ENCODE data around the gene ALG5. TPM values are rescaled to one million over a fixed set of nuclear protein-coding genes. Genes with fewer than 3 reads are reported as not detected.

Gene ALG5
- total and polyA plus RNA-seq, 2 experiments from 2014 or later: 29.6 to 76.2 TPM

DNA sequence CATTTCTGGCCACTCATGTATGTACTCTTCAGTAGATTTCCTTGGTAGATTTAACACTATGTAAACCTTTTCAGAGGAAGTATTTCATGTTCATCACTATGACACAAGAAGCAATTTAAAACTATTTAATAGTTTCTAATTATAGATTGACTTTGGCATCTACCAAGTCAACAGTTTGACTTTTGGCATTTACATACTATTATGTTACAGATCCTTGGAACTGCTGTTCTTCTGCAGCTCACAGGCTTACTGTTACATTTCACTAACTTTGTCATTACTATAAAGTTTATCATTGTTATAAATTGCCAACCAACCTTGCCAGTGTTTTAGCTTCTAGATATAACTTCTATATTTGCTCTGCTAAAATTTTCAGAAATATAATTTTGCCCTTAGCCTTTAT lies 41.6 kb upstream of the ALG5 start:
- no peaks in the 10 kb centered on the region for H3F3A ChIP-seq (ENCODE audit: insufficient read depth)
- H2AFZ ChIP-seq: no peak overlapping the region
- no peak overlapping the region for H3K4me3 ChIP-seq
- no peak overlapping the region for H3K4me2 ChIP-seq (ENCODE audit: unreplicated experiment)
- H4K20me1 ChIP-seq (ENCODE audit: insufficient read depth): no peaks in the 10 kb centered on the region
- no peak overlapping the region for H3K9ac ChIP-seq
- no peak overlapping the region for H3K27ac ChIP-seq
- H3K79me2 ChIP-seq (ENCODE audit: insufficient read depth): peaks cover 36% of the 10 kb centered on the region; the same call in 1 of the 2 replicates
- no peak for DNase-seq
- no peaks in the 10 kb centered on the region for H3K27me3 ChIP-seq (replicated peaks; ENCODE audit: insufficient read depth)
- in situ Hi-C loops (cut with MboI): loop anchor here (25.0 kb wide), 1 partner anchor 1322 kb away; no protein-coding TSS in a partner anchor
- H3K9me2 ChIP-seq (ENCODE audit: insufficient read depth): no peaks in the 10 kb centered on the region
- no peaks in the 10 kb centered on the region for H3K9me3 ChIP-seq (ENCODE audit: low read depth)
- no peak for TF ChIP-seq EZH2phosphoT487 (IDR thresholded peaks at IDR 0.05; ENCODE audit: insufficient read depth, low read depth)
- no peak for TF ChIP-seq EZH2 (IDR thresholded peaks at IDR 0.05; ENCODE audit: insufficient read depth, poor library complexity, severe bottlenecking)
- H3K4me1 ChIP-seq (ENCODE audit: insufficient read depth): no peaks in the 10 kb centered on the region
- H3K36me3 ChIP-seq (ENCODE audit: low read depth): peaks cover 73% of the 10 kb centered on the region

DNA sequence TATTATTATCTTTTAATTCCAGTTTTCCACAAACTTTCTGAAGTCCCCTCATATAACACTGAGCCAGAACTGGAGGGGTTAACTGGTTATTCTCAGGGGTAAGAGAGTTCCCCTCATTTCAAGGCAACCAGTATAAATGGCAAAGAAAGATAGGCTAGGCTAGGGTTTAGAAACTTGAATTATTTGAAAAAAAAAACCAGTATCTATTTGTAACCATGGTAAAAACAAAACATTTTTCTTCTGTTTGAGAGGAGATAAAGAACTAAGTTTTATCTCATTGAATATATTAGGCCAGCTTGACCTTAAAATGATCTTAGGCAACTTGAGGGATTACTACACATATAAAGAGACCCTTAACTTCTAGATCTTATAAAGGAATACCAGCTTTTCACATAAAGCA lies 40.8 kb upstream of the ALG5 start:
- no peak overlapping the region for H3K9ac ChIP-seq
- no peak for DNase-seq
- H3F3A ChIP-seq (ENCODE audit: insufficient read depth): no peaks in the 10 kb centered on the region
- no peaks in the 10 kb centered on the region for H3K9me2 ChIP-seq (ENCODE audit: insufficient read depth)
- H3K9me3 ChIP-seq (ENCODE audit: low read depth): no peaks in the 10 kb centered on the region
- H3K4me3 ChIP-seq: no peak overlapping the region
- H2AFZ ChIP-seq: no peak overlapping the region
- no peak overlapping the region for H3K27ac ChIP-seq
- no peaks in the 10 kb centered on the region for H3K27me3 ChIP-seq (replicated peaks; ENCODE audit: insufficient read depth)
- H3K36me3 ChIP-seq (ENCODE audit: low read depth): peaks cover 74% of the 10 kb centered on the region
- in situ Hi-C loops (cut with MboI): loop anchor here (25.0 kb wide), 1 partner anchor 1322 kb away; no protein-coding TSS in a partner anchor
- no peaks in the 10 kb centered on the region for H3K4me1 ChIP-seq (ENCODE audit: insufficient read depth)
- TF ChIP-seq EZH2phosphoT487 (IDR thresholded peaks at IDR 0.05; ENCODE audit: insufficient read depth, low read depth) (no peak), EZH2 (IDR thresholded peaks at IDR 0.05; ENCODE audit: insufficient read depth, poor library complexity, severe bottlenecking) (no peak)
- peaks cover 33% of the 10 kb centered on the region; the same call in 1 of the 2 replicates for H3K79me2 ChIP-seq (ENCODE audit: insufficient read depth)
- H4K20me1 ChIP-seq (ENCODE audit: insufficient read depth): no peaks in the 10 kb centered on the region
- no peak overlapping the region for H3K4me2 ChIP-seq (ENCODE audit: unreplicated experiment)

DNA sequence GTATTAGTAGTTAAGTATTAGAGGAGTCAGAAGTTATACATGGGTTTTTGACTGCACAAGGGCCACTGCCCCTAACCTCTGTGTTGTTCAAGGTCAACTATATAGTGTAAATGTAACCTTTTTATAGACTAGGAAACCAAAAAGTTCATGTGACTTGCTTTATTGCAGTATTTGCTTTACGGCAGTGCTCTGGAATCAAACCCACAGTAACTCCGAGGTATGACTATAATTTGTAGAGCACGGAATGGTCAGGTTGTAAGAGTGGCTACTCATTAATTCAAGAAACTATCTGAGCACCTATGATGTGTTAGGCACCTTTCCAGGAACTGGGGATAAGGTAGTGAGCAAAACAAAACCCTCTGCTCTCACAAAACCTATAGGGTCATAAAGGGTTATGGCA lies 38.1 kb upstream of the ALG5 start:
- H3K79me2 ChIP-seq (ENCODE audit: insufficient read depth): peaks cover 30% of the 10 kb centered on the region; the same call in 1 of the 2 replicates
- no peaks in the 10 kb centered on the region for H3K27me3 ChIP-seq (replicated peaks; ENCODE audit: insufficient read depth)
- no peaks in the 10 kb centered on the region for H3K9me3 ChIP-seq (ENCODE audit: low read depth)
- no peak overlapping the region for H3K9ac ChIP-seq
- 91 to 93% methylated on average over 3 of the region's 3 CpGs for WGBS, 2 experiments (ENCODE audit: low coverage in 1 of 2, low lambda C conversion rate in 2 of 2, missing lambda C conversion rate in 2 of 2)
- no peaks in the 10 kb centered on the region for H4K20me1 ChIP-seq (ENCODE audit: insufficient read depth)
- DNase-seq: no peak
- no peak for TF ChIP-seq EZH2 (IDR thresholded peaks at IDR 0.05; ENCODE audit: insufficient read depth, poor library complexity, severe bottlenecking)
- TF ChIP-seq EZH2phosphoT487 (IDR thresholded peaks at IDR 0.05; ENCODE audit: insufficient read depth, low read depth): no peak
- H3F3A ChIP-seq (ENCODE audit: insufficient read depth): peaks cover 5% of the 10 kb centered on the region; the same call in 1 of the 2 replicates
- H3K4me1 ChIP-seq (ENCODE audit: insufficient read depth): no peaks in the 10 kb centered on the region
- H2AFZ ChIP-seq: no peak overlapping the region
- no peak overlapping the region for H3K4me2 ChIP-seq (ENCODE audit: unreplicated experiment)
- no peaks in the 10 kb centered on the region for H3K9me2 ChIP-seq (ENCODE audit: insufficient read depth)
- peaks cover 80% of the 10 kb centered on the region for H3K36me3 ChIP-seq (ENCODE audit: low read depth)
- no peak overlapping the region for H3K27ac ChIP-seq
- H3K4me3 ChIP-seq: no peak overlapping the region
- in situ Hi-C loops (cut with MboI): loop anchor here (25.0 kb wide), 1 partner anchor 1325 kb away; no protein-coding TSS in a partner anchor

DNA sequence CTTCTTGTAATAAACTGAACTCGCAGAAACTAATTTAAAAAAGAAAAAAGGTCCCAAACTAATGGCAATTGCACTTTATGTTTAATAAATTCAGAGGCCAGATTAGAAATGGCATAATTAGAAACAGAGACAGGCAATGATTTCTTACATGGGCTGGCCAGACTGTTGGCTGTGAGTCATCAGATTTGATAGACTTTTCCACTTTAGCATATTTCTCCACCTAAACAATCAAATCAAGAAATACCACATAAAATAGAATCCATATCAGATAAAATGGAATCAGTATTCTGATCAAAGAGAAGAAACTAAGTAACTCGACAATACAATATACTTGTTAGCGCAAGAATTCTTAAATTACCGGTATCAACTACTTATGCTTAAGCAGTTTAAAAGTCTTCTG lies 30.5 kb upstream of the ALG5 start:
- Histone ChIP-seq H4K20me1 (ENCODE audit: insufficient read depth) (no peaks in the 10 kb centered on the region), H3K9me3 (ENCODE audit: low read depth) (no peaks in the 10 kb centered on the region), H3K9me2 (ENCODE audit: insufficient read depth) (no peaks in the 10 kb centered on the region), H3K27me3 (replicated peaks; ENCODE audit: insufficient read depth) (no peaks in the 10 kb centered on the region), H3F3A (ENCODE audit: insufficient read depth) (peaks cover 30% of the 10 kb centered on the region), H3K36me3 (ENCODE audit: low read depth) (peaks cover 54% of the 10 kb centered on the region), H3K79me2 (ENCODE audit: insufficient read depth) (peaks cover 12% of the 10 kb centered on the region; the same call in 1 of the 2 replicates), H3K4me2 (ENCODE audit: unreplicated experiment) (no peak overlapping the region), H3K4me3 (no peak overlapping the region), H2AFZ (no peak overlapping the region), H3K9ac (no peak overlapping the region), H3K27ac (no peak overlapping the region; the same call in 1 of the 2 replicates), H3K4me1 (ENCODE audit: insufficient read depth) (peaks cover 30% of the 10 kb centered on the region)
- TF ChIP-seq EZH2 (IDR thresholded peaks at IDR 0.05; ENCODE audit: insufficient read depth, poor library complexity, severe bottlenecking): no peak
- TF ChIP-seq EZH2phosphoT487 (IDR thresholded peaks at IDR 0.05; ENCODE audit: insufficient read depth, low read depth): no peak
- peak; percentile 62 for DNase-seq
- WGBS, 2 experiments (ENCODE audit: low coverage in 1 of 2, low lambda C conversion rate in 2 of 2, missing lambda C conversion rate in 2 of 2): 33 to 36% methylated on average over 4 of the region's 4 CpGs
- in situ Hi-C loops (cut with MboI): loop anchor here (25.0 kb wide), 1 partner anchor 1333 kb away; no protein-coding TSS in a partner anchor

DNA sequence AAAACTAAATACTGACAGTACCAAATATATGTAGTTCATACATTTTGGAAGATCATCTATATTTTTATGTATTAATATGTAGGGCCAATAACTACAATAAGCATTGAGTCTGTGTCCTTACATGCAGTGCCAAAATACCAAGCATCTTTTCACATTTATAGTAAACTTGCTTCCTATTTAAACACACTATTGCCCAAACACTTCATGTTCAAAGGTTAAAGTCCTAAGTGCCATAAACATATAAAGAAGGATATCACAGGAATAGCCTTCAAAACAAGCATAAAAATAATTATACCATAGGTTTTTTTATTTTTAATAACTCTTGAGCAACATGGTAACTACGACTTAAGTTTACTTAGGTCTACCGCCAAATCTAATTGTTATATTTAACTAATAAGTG lies 28.5 kb upstream of the ALG5 start:
- in situ Hi-C loops (cut with MboI): loop anchor here (25.0 kb wide), 1 partner anchor 1335 kb away; no protein-coding TSS in a partner anchor
- no peaks in the 10 kb centered on the region for H3K9me2 ChIP-seq (ENCODE audit: insufficient read depth)
- H3K4me2 ChIP-seq (ENCODE audit: unreplicated experiment): no peak overlapping the region
- TF ChIP-seq EZH2 (IDR thresholded peaks at IDR 0.05; ENCODE audit: insufficient read depth, poor library complexity, severe bottlenecking) (no peak), EZH2phosphoT487 (IDR thresholded peaks at IDR 0.05; ENCODE audit: insufficient read depth, low read depth) (no peak)
- H3K27me3 ChIP-seq (replicated peaks; ENCODE audit: insufficient read depth): no peaks in the 10 kb centered on the region
- H3K4me3 ChIP-seq: no peak overlapping the region
- no peaks in the 10 kb centered on the region for H4K20me1 ChIP-seq (ENCODE audit: insufficient read depth)
- H3K27ac ChIP-seq: no peak overlapping the region
- no peak overlapping the region for H3K9ac ChIP-seq
- no peak for DNase-seq
- whole genome bisulfite sequencing, 2 experiments (ENCODE audit: low coverage in 1 of 2, low lambda C conversion rate in 2 of 2, missing lambda C conversion rate in 2 of 2): 96 to 100% methylated on average over 2 of the region's 2 CpGs
- peaks cover 36% of the 10 kb centered on the region for H3F3A ChIP-seq (ENCODE audit: insufficient read depth)
- peaks cover 51% of the 10 kb centered on the region for H3K36me3 ChIP-seq (ENCODE audit: low read depth)
- H3K9me3 ChIP-seq (ENCODE audit: low read depth): no peaks in the 10 kb centered on the region
- no peak overlapping the region for H2AFZ ChIP-seq
- H3K4me1 ChIP-seq (ENCODE audit: insufficient read depth): peaks cover 42% of the 10 kb centered on the region
- peaks cover 22% of the 10 kb centered on the region for H3K79me2 ChIP-seq (ENCODE audit: insufficient read depth)
